HepG2 (cell line): ENCODE results near the gene STUM. TPM values are rescaled to one million over a fixed set of nuclear protein-coding genes. Genes with fewer than 3 reads are reported as not detected.

Source experiments
- ATAC-seq: fragments of 200-7000 bp; cut with Tn5 transposase; 3 replicates; pipeline ENCODE4 v1.9.1; 2020; ENCODE audit warnings: mild to moderate bottlenecking, moderate library complexity
- BruUV-seq: library from RNA; stranded (reverse); fragments of 400-500 nt; replicated peaks from 2 replicates; lab custom pipeline; 2021; lab: Mats Ljungman, UMichigan
- CTCF ChIA-PET: fragments of 300-600 bp; formaldehyde crosslinking; extraction: SDS; loops from one replicate; lab custom pipeline; 2021; ENCODE audit warnings: low total read pairs, inconsistent platforms, low intra/inter-chr PET ratio; lab: Yijun Ruan, JAX
- POLR2A ChIA-PET: fragments of 350-600 bp; sonication (Branson Sonifier 250); formaldehyde crosslinking; loops from one replicate; lab custom pipeline; 2020; ENCODE audit warnings: antibody characterized with exemption, inconsistent platforms; lab: Yijun Ruan, JAX
- DNase-seq: peaks from one replicate; pipeline ENCODE4 v3.0.0-alpha.2; 2015; ENCODE audit warnings: low spot score
- FAIRE-seq: peaks from 3 replicates; lab custom pipeline; 2011; peaks lifted over from hg19 to GRCh38; lab: Jason Lieb, UNC
- H2AFZ ChIP-seq: one replicate; pipeline ENCODE4 v1.6.1; 2011; ENCODE audit warnings: low read length, inconsistent platforms
- H3K27ac ChIP-seq: fragments of 300-600 bp; 3 replicates; pipeline ENCODE4 v1.8.0; 2011; ENCODE audit warnings: mixed run types, mild to moderate bottlenecking, mixed read lengths, low read length, inconsistent platforms; ENCODE audit not compliant: insufficient read depth; ENCODE audit errors: extremely low read length
- H3K27me3 ChIP-seq, 2 experiments: fragments of 200-600 bp in 1 of 2; 2 replicates in 1 of 2; 3 replicates in 1 of 2; pipeline versions ENCODE4 v1.6.0 to v1.8.0; 2011; ENCODE audit warnings: low read length in 2 of 2, mild to moderate bottlenecking in 2 of 2, moderate library complexity in 2 of 2, inconsistent platforms in 1 of 2; ENCODE audit not compliant: insufficient read depth in 2 of 2, control insufficient read depth in 1 of 2
- H3K36me3 ChIP-seq, 2 experiments: fragments of 200-600 bp in 1 of 2; replicated peaks in 1 of 2; 2 replicates in 1 of 2; 3 replicates in 1 of 2; pipeline versions ENCODE4 v1.5.1 to v1.8.0; 2011; ENCODE audit warnings: low read length in 2 of 2, inconsistent platforms in 1 of 2; ENCODE audit not compliant: insufficient read depth in 2 of 2, control insufficient read depth in 1 of 2
- H3K4me1 ChIP-seq: 2 replicates; pipeline ENCODE4 v1.5.1; 2012; ENCODE audit warnings: low read length, inconsistent platforms; ENCODE audit not compliant: insufficient read depth
- H3K4me2 ChIP-seq: 2 replicates; pipeline ENCODE4 v1.6.0; 2011; ENCODE audit warnings: low read depth, low read length, inconsistent platforms
- H3K4me3 ChIP-seq, 3 experiments: fragments of 200-600 bp in 1 of 3; sonication (generic), shearing (Covaris generic) in 1 of 3; replicated peaks in 1 of 3; 2 replicates each; pipeline ENCODE4 v1.5.1; 2011 to 2016; ENCODE audit warnings: low read length in 3 of 3, inconsistent platforms in 2 of 3, low read depth in 2 of 3, mild to moderate bottlenecking in 2 of 3, control low read depth in 1 of 3, mixed read lengths in 1 of 3; ENCODE audit not compliant: insufficient read depth in 1 of 3
- H3K79me2 ChIP-seq: one replicate; pipeline ENCODE4 v1.6.1; 2011; ENCODE audit warnings: low read length, inconsistent platforms; ENCODE audit not compliant: insufficient read depth
- H3K9ac ChIP-seq: 2 replicates; pipeline ENCODE4 v1.6.0; 2011; ENCODE audit warnings: mild to moderate bottlenecking, low read depth, low read length, inconsistent platforms; ENCODE audit not compliant: insufficient read depth
- H3K9me3 ChIP-seq: 2 replicates; pipeline ENCODE4 v1.5.1; 2012; ENCODE audit warnings: mild to moderate bottlenecking, low read length
- H4K20me1 ChIP-seq: 2 replicates; pipeline ENCODE4 v1.6.0; 2011; ENCODE audit warnings: inconsistent platforms, mild to moderate bottlenecking, low read length, moderate library complexity; ENCODE audit not compliant: insufficient read depth
- AFF4 ChIP-seq: sonication (generic); formaldehyde crosslinking; IDR thresholded peaks from 2 replicates; pipeline ENCODE4 v1.4.0; 2020; ENCODE audit warnings: missing genetic modification reagents
- MBD4 ChIP-seq: IDR thresholded peaks from 2 replicates; pipeline ENCODE4 v1.6.1; 2012; ENCODE audit warnings: low read length, inconsistent platforms, borderline replicate concordance
- NCOA1 ChIP-seq: sonication (generic); formaldehyde crosslinking; IDR thresholded peaks from 2 replicates; pipeline ENCODE4 v1.9.0; 2021; ENCODE audit warnings: missing genetic modification reagents
- STAT5B ChIP-seq: sonication (generic); formaldehyde crosslinking; IDR thresholded peaks from 2 replicates; pipeline ENCODE4 v1.4.0; 2020; ENCODE audit warnings: missing genetic modification reagents
- THAP8 ChIP-seq: sonication (generic); formaldehyde crosslinking; IDR thresholded peaks from 2 replicates; pipeline ENCODE4 v1.5.1; 2020; ENCODE audit warnings: missing genetic modification reagents, mild to moderate bottlenecking, borderline replicate concordance
- THYN1 ChIP-seq: sonication (generic); formaldehyde crosslinking; IDR thresholded peaks from 2 replicates; pipeline ENCODE4 v1.8.1; 2023; ENCODE audit warnings: low read depth, mild to moderate bottlenecking, moderate library complexity, missing genetic modification reagents, borderline replicate concordance
- ZBTB1 ChIP-seq: sonication (generic); formaldehyde crosslinking; IDR thresholded peaks from 2 replicates; pipeline ENCODE4 v1.4.0; 2020; ENCODE audit warnings: missing genetic modification reagents, borderline replicate concordance
- ZBTB25 ChIP-seq: IDR thresholded peaks from 2 replicates; pipeline ENCODE4 v1.6.1; 2018; ENCODE audit warnings: missing genetic modification reagents
- ZFP37 ChIP-seq: sonication (generic); formaldehyde crosslinking; IDR thresholded peaks from 2 replicates; pipeline ENCODE4 v1.4.0; 2020; ENCODE audit warnings: missing genetic modification reagents, borderline replicate concordance
- ZKSCAN8 ChIP-seq: IDR thresholded peaks from 2 replicates; pipeline ENCODE4 v1.6.1; 2016; ENCODE audit warnings: borderline replicate concordance, missing genetic modification reagents, missing compliant biosample characterization
- ZNF18 ChIP-seq: sonication (generic); formaldehyde crosslinking; IDR thresholded peaks from 2 replicates; pipeline ENCODE4 v1.8.0; 2022; ENCODE audit warnings: mild to moderate bottlenecking, missing genetic modification reagents; ENCODE audit not compliant: insufficient replicate concordance
- ZNF264 ChIP-seq: sonication (generic); formaldehyde crosslinking; IDR thresholded peaks from 2 replicates; pipeline ENCODE4 v1.4.0; 2020; ENCODE audit warnings: missing genetic modification reagents
- ZNF296 ChIP-seq: sonication (generic); formaldehyde crosslinking; conservative IDR thresholded peaks from 2 replicates; pipeline ENCODE4 v1.5.0; 2020; ENCODE audit warnings: mild to moderate bottlenecking, missing genetic modification reagents
- ZNF598 ChIP-seq: sonication (generic); formaldehyde crosslinking; IDR thresholded peaks from 2 replicates; pipeline ENCODE4 v1.5.1; 2020; ENCODE audit warnings: mild to moderate bottlenecking, missing genetic modification reagents, borderline replicate concordance
- ZNF749 ChIP-seq: sonication (generic); formaldehyde crosslinking; IDR thresholded peaks from 2 replicates; pipeline ENCODE4 v1.8.0; 2022; ENCODE audit warnings: mild to moderate bottlenecking, missing genetic modification reagents, moderate library complexity, borderline replicate concordance
- ZNF879 ChIP-seq: sonication (generic); formaldehyde crosslinking; IDR thresholded peaks from 2 replicates; pipeline ENCODE4 v1.8.1; 2023; ENCODE audit warnings: missing genetic modification reagents
- ZSCAN29 ChIP-seq: sonication (generic); formaldehyde crosslinking; conservative IDR thresholded peaks from 2 replicates; pipeline ENCODE4 v1.4.0; 2020; ENCODE audit warnings: mild to moderate bottlenecking, missing genetic modification reagents
- WGBS: methylation state at CpG from one replicate; pipeline ENCODE4 v1.1.6; 2017; ENCODE audit warnings: low lambda C conversion rate; 5-methylcytosine and 5-hydroxymethylcytosine counted together
- in situ Hi-C: cut with HindIII; loops from 2 replicates; pipeline ENCODE4 v1.10.0; 2017; ENCODE audit warnings: low pct_unique_long_range_greater_than_20kb; ENCODE audit not compliant: extremely low pct_ligation_motif_present
- intact Hi-C: fragments of 100-400 bp; cut with micrococcal nuclease; formaldehyde crosslinking; loops from one replicate; pipeline ENCODE4 v1.10.0; 2022; ENCODE audit not compliant: unreplicated experiment
- polyA plus RNA-seq, 8 experiments: library from polyadenylated mRNA; depleted of rRNA in 3 of 8; stranded (reverse) in 7 of 8; unstranded in 1 of 8; fragments of >200 nt; fragmentation: Illumina TruSeq in 4 of 8; extraction: Trizol in 4 of 8; gene quantifications; 2 replicates each; pipeline versions ENCODE4 v1.2.1 to v1.2.3, GENCODE V29; 2011 to 2016; ENCODE audit warnings: low read depth in 4 of 8, missing spikeins in 1 of 8, mixed read lengths in 1 of 8; ENCODE audit not compliant: insufficient read depth in 1 of 8
- total RNA-seq, 5 experiments: library from RNA; depleted of rRNA; stranded (reverse); fragments of >200 nt; fragmentation: Illumina TruSeq; extraction: Trizol; gene quantifications; 2 replicates each; pipeline ENCODE4 v1.2.3, GENCODE V29; 2016; ENCODE audit warnings: low read depth in 1 of 5
- TF ChIP-seq, protein P1 (sequence below): sonication (generic); formaldehyde crosslinking; IDR thresholded peaks from 2 replicates; pipeline ENCODE4 v1.8.0; 2022; ENCODE audit warnings: mild to moderate bottlenecking, missing genetic modification reagents, moderate library complexity

The STUM gene
- total and polyA plus RNA-seq, 2 of the 13 experiments (the other 11 are each of a cell fraction or from before 2014, with no cell fraction given): not detected

DNA sequence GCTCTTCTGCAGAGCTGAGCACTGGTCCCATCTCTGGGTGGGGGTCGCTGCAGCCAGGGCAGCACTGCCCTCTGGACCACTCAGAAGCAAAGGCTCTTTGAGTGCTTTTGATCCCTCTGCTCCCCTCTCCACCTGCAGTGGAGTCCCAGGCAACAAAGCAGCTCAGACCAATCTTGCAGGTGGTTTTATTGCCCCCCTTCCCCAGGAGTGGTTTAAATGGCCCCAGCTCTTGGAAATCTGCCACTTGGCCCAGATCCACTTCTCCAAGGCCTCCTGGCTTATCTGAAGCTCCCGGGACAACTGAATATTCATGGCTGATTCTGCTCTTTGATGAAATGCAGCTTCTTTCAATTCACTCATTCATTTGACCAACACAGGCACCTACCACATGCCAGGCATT, 2.7 kb downstream of the STUM start:
- H2AFZ ChIP-seq: no peak overlapping the region
- H3K79me2 ChIP-seq: no peaks in the 10 kb centered on the region
- in situ Hi-C loops: no loop called here
- H3K4me3 ChIP-seq: no peak overlapping the region
- no peak overlapping the region for H3K9ac ChIP-seq
- DNase-seq (no peak), FAIRE-seq (no peak), ATAC-seq (no peak)
- no peaks in the 10 kb centered on the region for H3K9me3 ChIP-seq
- POLR2A ChIA-PET: no interaction called here
- 23% methylated on average over 2 of the region's 2 CpGs for WGBS
- H3K27ac ChIP-seq: no peak overlapping the region
- no peak overlapping the region for H3K4me2 ChIP-seq
- H4K20me1 ChIP-seq: no peaks in the 10 kb centered on the region
- peaks cover 23% of the 10 kb centered on the region for H3K4me1 ChIP-seq
- CTCF ChIA-PET: no interaction called here
- H3K36me3 ChIP-seq: no peaks in the 10 kb centered on the region
- peaks cover 7 to 43% of the 10 kb centered on the region in 2 experiments for H3K27me3 ChIP-seq
- no TSS peak for BruUV-seq
- intact Hi-C loops: no loop called here
- no peak for TF ChIP-seq ZBTB25 (CRISPR knock-in tag)
- TF ChIP-seq, protein P1, sequence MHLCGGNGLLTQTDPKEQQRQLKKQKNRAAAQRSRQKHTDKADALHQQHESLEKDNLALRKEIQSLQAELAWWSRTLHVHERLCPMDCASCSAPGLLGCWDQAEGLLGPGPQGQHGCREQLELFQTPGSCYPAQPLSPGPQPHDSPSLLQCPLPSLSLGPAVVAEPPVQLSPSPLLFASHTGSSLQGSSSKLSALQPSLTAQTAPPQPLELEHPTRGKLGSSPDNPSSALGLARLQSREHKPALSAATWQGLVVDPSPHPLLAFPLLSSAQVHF (CRISPR knock-in tag): no peak
- TF ChIP-seq THAP8 (CRISPR knock-in tag): no peak
- no peak for TF ChIP-seq ZNF18 (CRISPR knock-in tag)
- TF ChIP-seq NCOA1: no peak
- no peak for TF ChIP-seq ZNF296 (CRISPR knock-in tag)
- TF ChIP-seq ZNF264 (CRISPR knock-in tag): no peak
- no peak for TF ChIP-seq ZFP37 (CRISPR knock-in tag)
- TF ChIP-seq ZKSCAN8 (CRISPR knock-in tag): no peak
- no peak for TF ChIP-seq ZNF598 (CRISPR knock-in tag)
- no peak for TF ChIP-seq THYN1 (CRISPR knock-in tag)
- TF ChIP-seq STAT5B (CRISPR knock-in tag): no peak
- TF ChIP-seq AFF4: no peak
- TF ChIP-seq ZSCAN29 (CRISPR knock-in tag): no peak
- no peak for TF ChIP-seq MBD4
- no peak for TF ChIP-seq ZNF749 (CRISPR knock-in tag)
- no peak for TF ChIP-seq ZBTB1 (CRISPR knock-in tag)
- no peak for TF ChIP-seq ZNF879 (CRISPR knock-in tag)
